Heart left ventricle (tissue), 16 donors: ENCODE measurements around the gene LYZL6. TPM values are rescaled to one million over a fixed set of nuclear protein-coding genes. Genes with fewer than 3 reads are reported as not detected.

ENCODE experiments used
- ATAC-seq, 4 donors: fragments of 200-7000 bp; cut with Tn5 transposase; one replicate each; pipeline ENCODE4 v1.9.1; 2020 to 2022; ENCODE audit warnings: moderate library complexity in 4 of 4, mild to moderate bottlenecking in 3 of 4, moderate number of reproducible peaks in 1 of 4
- DNase-seq, 5 donors: peaks; one replicate each; pipeline ENCODE4 v3.0.0-alpha.2; 2020
- H3K27ac ChIP-seq, 12 donors: fragments of 200-600 bp; sonication (generic) in 4 of 12; one replicate each; pipeline versions ENCODE4 v1.5.0 to v1.8.0; 2016 to 2022; ENCODE audit warnings: mild to moderate bottlenecking in 2 of 12
- H3K27me3 ChIP-seq, 9 donors: fragments of 200-600 bp; sonication (generic) in 2 of 9; one replicate each; pipeline versions ENCODE4 v1.5.1 to v1.8.0; 2016 to 2022; ENCODE audit warnings: mild to moderate bottlenecking in 3 of 9
- H3K36me3 ChIP-seq, 9 donors: fragments of 200-600 bp; sonication (generic) in 2 of 9; one replicate each; pipeline versions ENCODE4 v1.5.0 to v1.8.0; 2018 to 2022; ENCODE audit warnings: mild to moderate bottlenecking in 2 of 9
- H3K4me1 ChIP-seq, 12 donors: fragments of 200-600 bp; sonication (generic) in 4 of 12; one replicate each; pipeline versions ENCODE4 v1.5.0 to v1.8.0; 2016 to 2022; ENCODE audit warnings: mild to moderate bottlenecking in 3 of 12
- H3K4me3 ChIP-seq, 12 donors: fragments of 200-600 bp; sonication (generic) in 4 of 12; one replicate each; pipeline versions ENCODE4 v1.5.0 to v1.8.0; 2017 to 2022; ENCODE audit warnings: mild to moderate bottlenecking in 9 of 12, moderate library complexity in 4 of 12
- H3K9me3 ChIP-seq, 12 donors: fragments of 200-600 bp; sonication (generic) in 4 of 12; one replicate each; pipeline versions ENCODE4 v1.5.0 to v1.8.0; 2016 to 2022; ENCODE audit warnings: mild to moderate bottlenecking in 1 of 12
- POLR2A ChIP-seq, 2 donors: fragments of 450-650 bp; IDR thresholded peaks; one replicate each; pipeline ENCODE4 v1.6.1; 2017; ENCODE audit warnings: antibody characterized with exemption in 2 of 2, mild to moderate bottlenecking in 2 of 2, moderate library complexity in 2 of 2
- WGBS, 4 donors: extraction: QIAGEN DNeasy Blood & Tissue Kit in 2 of 4; methylation state at CpG; one replicate each; pipeline versions ENCODE4 v1.1.5 to v1.1.7; 2013 to 2018; 5-methylcytosine and 5-hydroxymethylcytosine counted together
- intact Hi-C, 10 donors: fragments of 100-400 bp; cut with DNase I; formaldehyde crosslinking; loops; one replicate each; pipeline versions ENCODE4 v1.11.1 to v1.14.2; 2022
- polyA plus RNA-seq, 2 donors: library from polyadenylated mRNA; stranded (reverse); fragments of 200-250 nt; gene quantifications; one replicate each; pipeline ENCODE4 v1.2.3, GENCODE V29; 2013
- total RNA-seq, 9 donors: library from RNA; depleted of rRNA in 2 of 9; stranded (reverse); fragments of >200 nt in 2 of 9; fragmentation: NEBNext Ultra II Directional in 3 of 9; extraction: Animal tissue kit (Norgen Biotek cat#: 25700) in 3 of 9; gene quantifications; one replicate each; pipeline versions ENCODE4 v1.1.0 to v1.2.4, GENCODE V29; 2016 to 2023
- TF ChIP-seq, protein P1 (sequence below), 12 donors: fragments of 200-600 bp; sonication (generic) in 4 of 12; IDR thresholded peaks; one replicate each; pipeline versions ENCODE4 v1.5.0 to v1.8.0; 2018 to 2022; ENCODE audit warnings: antibody characterized with exemption in 12 of 12, mild to moderate bottlenecking in 5 of 12
- donor health status: ischemic (EF 13 %, LVEDD 7.1; RV severe dilation, severe dysfunction).
- donor health status: healthy with polysubstance abuse.
- donor health status: DM: no; HTN: yes; CAD: no.
- donor health status: DM: no; HTN: no; CAD: no.
- donor health status: ischemic (EF 25% LVEDD 6.9; RV normal size, moderate dysfunction).
- donor health status: ischemic (EF 25% LVEDD 5.7; RV mildly dilated, moderate dysfunction).
- donor health status: healthy.
- donor health status: DM: yes; HTN: yes; CAD: no.
- donor health status: ischemic (EF 35%, LVEDD 5.7; RV mildly dilated, moderate dysfunction).
- donor health status: nonischemic (EF 11% LVEDD 7.7; RV severe dilation, severe dysfunction).
- donor health status: DM: yes; HTN: yes; CAD: no.
- donor health status: PGD.
- donor health status: ischemic (EF 29% LVEDD 5.4; RV normal size, mild dysfunction).
- donor health status: nonischemic (EF 23%, LVEDD 6.1; RV moderate dilation, normal function).

LYZL6 gene
- total and polyA plus RNA-seq, 11 donors, result not detected

DNA sequence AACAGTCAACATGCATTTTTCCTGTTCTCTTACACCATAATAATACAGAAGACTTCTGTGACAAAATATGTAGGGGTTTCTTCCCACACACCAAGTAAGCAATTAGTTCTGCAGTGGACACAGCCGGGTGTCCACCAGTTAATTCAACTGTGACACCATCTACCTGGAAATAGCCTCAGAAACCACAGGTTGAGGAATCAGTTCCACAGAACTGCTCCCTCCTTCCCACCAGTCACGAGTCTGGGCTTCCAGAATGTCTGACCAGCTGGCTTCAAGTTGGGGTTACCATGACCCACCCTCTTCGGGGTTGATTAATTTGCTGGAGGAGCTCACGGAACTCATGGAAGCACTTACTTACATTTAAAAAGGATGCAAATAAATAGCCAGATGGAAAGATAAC lies 49.8 kb downstream of the LYZL6 start:
- DNase-seq, result no peak
- Histone ChIP-seq H3K36me3 (no peaks in the 10 kb centered on the region), H3K9me3 (no peaks in the 10 kb centered on the region), H3K27me3 (peaks cover 0 to 10% (median 0%) of the 10 kb centered on the region in 9 donors), H3K27ac (no peak overlapping the region), H3K4me3 (no peak overlapping the region), H3K4me1 (peaks cover 0 to 69% (median 0%) of the 10 kb centered on the region in 12 donors)
- intact Hi-C loops, result loop anchor here in 1 of 10 donors (10.0 kb wide), 1 partner anchor 61 kb away; no protein-coding TSS in a partner anchor
- 95 to 98% (median 96%) methylated on average over 4 of the region's 4 CpGs for WGBS, 4 donors
- ATAC-seq, result no peak
- TF ChIP-seq, protein P1, sequence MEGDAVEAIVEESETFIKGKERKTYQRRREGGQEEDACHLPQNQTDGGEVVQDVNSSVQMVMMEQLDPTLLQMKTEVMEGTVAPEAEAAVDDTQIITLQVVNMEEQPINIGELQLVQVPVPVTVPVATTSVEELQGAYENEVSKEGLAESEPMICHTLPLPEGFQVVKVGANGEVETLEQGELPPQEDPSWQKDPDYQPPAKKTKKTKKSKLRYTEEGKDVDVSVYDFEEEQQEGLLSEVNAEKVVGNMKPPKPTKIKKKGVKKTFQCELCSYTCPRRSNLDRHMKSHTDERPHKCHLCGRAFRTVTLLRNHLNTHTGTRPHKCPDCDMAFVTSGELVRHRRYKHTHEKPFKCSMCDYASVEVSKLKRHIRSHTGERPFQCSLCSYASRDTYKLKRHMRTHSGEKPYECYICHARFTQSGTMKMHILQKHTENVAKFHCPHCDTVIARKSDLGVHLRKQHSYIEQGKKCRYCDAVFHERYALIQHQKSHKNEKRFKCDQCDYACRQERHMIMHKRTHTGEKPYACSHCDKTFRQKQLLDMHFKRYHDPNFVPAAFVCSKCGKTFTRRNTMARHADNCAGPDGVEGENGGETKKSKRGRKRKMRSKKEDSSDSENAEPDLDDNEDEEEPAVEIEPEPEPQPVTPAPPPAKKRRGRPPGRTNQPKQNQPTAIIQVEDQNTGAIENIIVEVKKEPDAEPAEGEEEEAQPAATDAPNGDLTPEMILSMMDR (IDR thresholded peaks at IDR 0.05), result no peak
- no peak for TF ChIP-seq POLR2A (IDR thresholded peaks at IDR 0.05)

DNA sequence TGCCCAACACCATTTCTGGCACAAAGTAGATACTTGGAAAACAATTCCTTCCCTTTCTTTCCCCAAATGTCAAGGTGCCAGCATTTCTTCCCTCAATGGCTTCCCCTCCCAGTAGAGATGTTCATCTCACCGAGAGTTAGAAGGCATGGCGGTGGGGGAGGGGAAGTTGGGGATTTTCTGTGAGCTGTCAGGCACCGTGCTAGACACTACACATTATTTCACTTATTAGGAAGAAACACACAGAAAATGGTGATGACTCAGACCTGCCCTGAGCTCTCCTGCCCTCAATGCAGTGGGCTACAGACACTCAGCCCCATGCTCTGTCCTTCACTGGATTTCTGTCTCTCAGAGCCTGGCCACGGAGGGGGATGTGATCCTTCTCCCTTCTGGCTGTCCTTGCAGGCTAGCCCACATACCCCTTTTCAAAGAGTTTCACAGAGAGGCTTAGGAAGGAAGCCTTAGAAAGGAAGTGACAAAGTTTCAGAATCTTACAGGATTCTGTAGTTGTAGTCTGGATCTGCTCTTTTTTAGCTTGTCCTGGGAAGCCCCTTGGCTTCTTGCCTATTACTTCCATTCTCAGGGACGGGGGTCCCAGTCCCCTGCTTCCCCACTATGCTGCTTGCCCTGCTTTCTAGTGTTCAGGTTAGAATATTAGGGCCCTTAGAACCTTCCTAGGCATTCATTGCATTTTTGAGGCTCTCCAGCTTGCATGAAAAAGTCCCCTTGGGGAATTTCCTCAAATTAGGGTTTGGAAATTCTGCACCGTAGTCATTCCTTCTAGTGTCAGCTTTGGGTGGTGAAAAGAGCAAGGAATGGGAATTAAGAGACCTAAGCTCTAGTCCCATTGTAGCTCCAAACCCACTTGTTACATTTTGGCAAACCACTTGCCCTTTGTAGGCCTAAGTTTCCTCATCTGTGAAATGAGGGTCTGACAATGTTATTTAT lies 51.1 kb downstream of the LYZL6 start:
- peaks cover 0 to 59% (median 0%) of the 10 kb centered on the region in 12 donors for H3K4me1 ChIP-seq
- no peak for TF ChIP-seq POLR2A (IDR thresholded peaks at IDR 0.05)
- TF ChIP-seq, protein P1 (IDR thresholded peaks at IDR 0.05), result no peak
- intact Hi-C loops, result loop anchor here in 1 of 10 donors (10.0 kb wide), 1 partner anchor 62 kb away; no protein-coding TSS in a partner anchor
- no peaks in the 10 kb centered on the region for H3K36me3 ChIP-seq
- no peaks in the 10 kb centered on the region for H3K9me3 ChIP-seq
- DNase-seq (no peak), ATAC-seq (no peak)
- peaks cover 0 to 10% (median 0%) of the 10 kb centered on the region in 9 donors for H3K27me3 ChIP-seq
- no peak overlapping the region for H3K4me3 ChIP-seq
- H3K27ac ChIP-seq, result peak overlapping the region in 1 of 12 donors; percentile 77
- 51 to 61% (median 54%) methylated on average over 6 of the region's 6 CpGs for WGBS, 4 donors

DNA sequence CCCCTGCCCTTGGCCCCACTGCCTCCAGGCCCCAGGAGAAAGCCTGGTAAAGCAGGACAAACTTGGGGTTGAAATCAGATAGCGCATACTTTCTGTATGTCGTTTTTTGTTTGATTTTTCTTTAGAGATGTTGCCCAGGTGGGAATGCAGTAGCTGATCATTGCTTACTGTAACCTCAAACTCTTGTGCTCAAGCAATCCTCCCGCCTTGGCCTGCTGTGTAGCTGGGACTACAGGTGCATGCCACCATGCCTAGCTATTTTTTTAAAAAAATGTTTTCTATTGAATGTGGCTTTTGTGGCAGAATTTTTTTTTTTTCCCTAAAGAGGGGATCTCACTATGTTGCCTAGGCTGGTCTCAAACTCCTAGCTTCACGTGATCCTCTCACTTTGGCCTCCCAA lies 52.2 kb downstream of the LYZL6 start:
- no peak overlapping the region for H3K4me3 ChIP-seq
- intact Hi-C loops, result loop anchor here in 1 of 10 donors (10.0 kb wide), 1 partner anchor 64 kb away; no protein-coding TSS in a partner anchor
- DNase-seq (no peak), ATAC-seq (no peak)
- H3K27me3 ChIP-seq, result peaks cover 0 to 10% (median 0%) of the 10 kb centered on the region in 9 donors
- no peaks in the 10 kb centered on the region for H3K9me3 ChIP-seq
- H3K27ac ChIP-seq, result peak overlapping the region in 1 of 12 donors; percentile 77
- 86 to 90% (median 88%) methylated on average over 4 of the region's 4 CpGs for WGBS, 4 donors
- H3K36me3 ChIP-seq, result no peaks in the 10 kb centered on the region
- TF ChIP-seq, protein P1 (IDR thresholded peaks at IDR 0.05), result no peak
- TF ChIP-seq POLR2A (IDR thresholded peaks at IDR 0.05), result no peak
- peaks cover 0 to 48% (median 0%) of the 10 kb centered on the region in 12 donors for H3K4me1 ChIP-seq

DNA sequence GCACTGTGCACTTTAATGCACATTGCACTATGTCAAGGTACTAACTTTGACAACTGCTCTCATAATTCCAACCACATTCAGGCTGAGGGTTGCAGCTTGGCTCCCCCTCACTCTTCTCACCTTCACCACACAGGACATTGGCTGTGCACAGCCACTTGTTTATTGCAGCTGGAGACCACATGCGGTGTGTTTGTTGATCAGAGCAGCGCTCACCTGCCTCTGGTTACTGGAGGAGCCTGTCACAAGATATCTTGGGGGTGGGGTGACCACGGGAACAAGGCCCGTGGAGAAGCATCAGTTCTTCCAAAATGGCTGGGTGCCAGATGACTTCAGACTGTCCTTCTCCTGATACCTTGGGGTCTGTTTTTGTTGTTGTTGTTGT lies 52.7 kb downstream of the LYZL6 start:
- TF ChIP-seq POLR2A (IDR thresholded peaks at IDR 0.05), result no peak
- TF ChIP-seq, protein P1 (IDR thresholded peaks at IDR 0.05), result no peak

More for the DNA sequence above, 52.7 kb downstream of the LYZL6 start:
- ATAC-seq (peak in 2 of 4 donors; percentile 37 to 47), DNase-seq (peak in 1 of 5 donors; percentile 10)
- Histone ChIP-seq H3K9me3 (no peaks in the 10 kb centered on the region), H3K27me3 (peaks cover 0 to 6% (median 0%) of the 10 kb centered on the region in 9 donors), H3K4me3 (no peak overlapping the region), H3K36me3 (no peaks in the 10 kb centered on the region), H3K4me1 (peaks cover 0 to 43% (median 0%) of the 10 kb centered on the region in 12 donors), H3K27ac (peak overlapping the region in 1 of 12 donors; percentile 77)
- intact Hi-C loops, result loop anchor here in 1 of 10 donors (10.0 kb wide), 1 partner anchor 64 kb away; no protein-coding TSS in a partner anchor
- 59 to 68% (median 64%) methylated on average over 4 of the region's 4 CpGs for WGBS, 4 donors
